Brain microvascular endothelial cell (primary cell): ENCODE measurements around the gene PIN4.

Experiments
- DNase-seq: peaks from one replicate; pipeline ENCODE4 v3.0.0-alpha.2; 2020
- H3K27ac ChIP-seq: fragments of 250-450 bp; sonication (Bioruptor Pico); 2 replicates; pipeline ENCODE4 v1.5.1; 2020; ENCODE audit warnings: mild to moderate bottlenecking, moderate library complexity
- H3K27me3 ChIP-seq: fragments of 250-450 bp; sonication (Bioruptor Pico); replicated peaks from 2 replicates; pipeline ENCODE4 v1.5.1; 2020; ENCODE audit warnings: mild to moderate bottlenecking
- H3K36me3 ChIP-seq: fragments of 250-450 bp; sonication (Bioruptor Pico); replicated peaks from 2 replicates; pipeline ENCODE4 v1.5.1; 2020; ENCODE audit warnings: mild to moderate bottlenecking
- H3K4me3 ChIP-seq: 2 replicates; pipeline ENCODE4 v1.5.1; 2011; ENCODE audit warnings: low read depth, mild to moderate bottlenecking, control low read depth, low read length, moderate library complexity
- CTCF ChIP-seq: IDR thresholded peaks from 2 replicates; pipeline ENCODE4 v1.5.1; 2011; ENCODE audit warnings: low read depth, mild to moderate bottlenecking, moderate library complexity, low read length, control low read depth, inconsistent platforms; ENCODE audit errors: missing control alignments
- in situ Hi-C: cut with HindIII; loops from 2 replicates; pipeline ENCODE4 v1.10.0; 2017; ENCODE audit warnings: low sequenced_read_pairs, low pct_ligation_motif_present

PIN4 gene

DNA sequence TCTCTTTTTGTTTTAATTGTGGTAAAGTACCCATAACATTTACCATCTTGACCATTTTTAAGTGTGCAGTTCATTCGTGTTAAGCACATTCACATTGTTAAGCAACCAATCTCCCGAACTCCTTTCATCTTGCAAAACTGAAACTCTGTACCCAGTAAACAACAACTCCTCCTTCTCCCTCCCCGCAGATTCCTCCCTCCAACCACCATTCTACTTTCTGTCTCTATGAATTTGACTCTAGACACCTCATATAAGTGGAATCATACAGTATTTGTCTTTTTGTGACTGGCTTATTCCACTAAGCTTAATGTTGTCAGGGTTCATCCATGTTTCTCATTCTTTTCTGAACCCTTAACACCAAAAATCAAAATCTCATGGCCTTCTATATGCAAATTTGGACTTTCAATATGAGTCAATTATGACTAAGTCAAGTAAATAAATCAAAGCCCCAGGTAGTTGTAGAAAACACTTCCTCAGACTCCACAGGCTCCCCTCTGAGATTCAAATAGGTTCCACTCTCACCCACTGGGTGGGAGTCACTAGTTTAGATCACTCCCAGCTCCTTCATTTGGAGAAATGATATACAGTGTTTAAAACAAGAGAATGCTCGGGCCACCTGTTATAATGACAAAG is 40.1 kb upstream of the PIN4 start:
- peaks cover 5% of the 10 kb centered on the region for H3K27me3 ChIP-seq
- H3K27ac ChIP-seq, result no peak overlapping the region
- no peak for TF ChIP-seq CTCF
- in situ Hi-C loops, result no loop called here
- H3K36me3 ChIP-seq, result no peaks in the 10 kb centered on the region
- DNase-seq, result no peak
- H3K4me3 ChIP-seq, result no peak overlapping the region

- H3K4me3 ChIP-seq, result no peak overlapping the region
- no peak for DNase-seq
- in situ Hi-C loops, result no loop called here
- no peak for TF ChIP-seq CTCF
- H3K27ac ChIP-seq, result no peak overlapping the region
- H3K27me3 ChIP-seq, result peaks cover 6% of the 10 kb centered on the region
- H3K36me3 ChIP-seq, result no peaks in the 10 kb centered on the region
Observed at GRCh38 chrX:72142094-72142793, 39.3 kb upstream of the PIN4 start.

DNA sequence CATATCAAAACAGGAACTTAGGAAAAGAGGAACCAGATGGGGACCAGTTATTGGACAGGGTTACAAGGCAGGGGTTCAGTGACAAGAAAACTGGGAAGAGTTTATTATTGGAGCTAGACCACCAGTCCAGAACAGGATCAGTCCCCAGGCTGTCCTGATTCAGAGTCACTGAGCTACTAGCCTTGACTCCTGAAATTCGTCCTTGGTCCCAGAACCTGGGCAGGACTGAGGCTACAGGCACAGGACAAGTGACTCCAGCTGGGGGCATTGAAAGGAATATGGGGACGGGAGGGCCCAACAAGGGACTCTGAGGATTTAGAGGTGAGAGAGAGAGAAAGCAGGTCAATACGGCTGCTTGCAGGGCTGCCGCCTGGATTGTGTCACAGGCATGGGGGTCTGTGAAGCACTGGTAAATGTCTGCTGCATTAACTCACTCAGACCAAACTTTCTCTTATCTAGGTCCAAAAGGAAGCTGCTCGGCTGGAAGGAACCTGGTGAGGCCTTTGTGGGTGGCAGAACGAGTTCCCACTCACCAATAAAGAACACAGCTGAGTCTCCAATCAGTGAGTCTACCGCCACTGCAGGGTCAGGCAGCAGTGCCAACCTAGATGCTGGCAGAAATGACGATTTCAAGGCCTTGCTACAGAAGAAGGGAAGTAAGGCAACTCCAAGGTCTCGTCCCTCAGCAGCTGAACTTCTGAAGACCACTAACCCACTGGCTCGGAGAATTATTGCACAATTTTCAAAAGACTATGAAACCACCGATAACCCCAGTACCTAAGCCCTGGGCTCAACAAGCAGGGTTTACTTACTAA is 38.6 kb upstream of the PIN4 start:
- no peaks in the 10 kb centered on the region for H3K36me3 ChIP-seq
- H3K4me3 ChIP-seq, result no peak overlapping the region
- H3K27ac ChIP-seq, result no peak overlapping the region
- no peak for DNase-seq
- TF ChIP-seq CTCF, result no peak
- in situ Hi-C loops, result no loop called here
- peaks cover 6% of the 10 kb centered on the region for H3K27me3 ChIP-seq

- no peak overlapping the region for H3K4me3 ChIP-seq
- no peaks in the 10 kb centered on the region for H3K36me3 ChIP-seq
- in situ Hi-C loops, result no loop called here
- no peak for DNase-seq
- H3K27me3 ChIP-seq, result peaks cover 6% of the 10 kb centered on the region
- TF ChIP-seq CTCF, result no peak
- no peak overlapping the region for H3K27ac ChIP-seq
Observed at GRCh38 chrX:72143609-72143907, 38.0 kb upstream of the PIN4 start.

GRCh38 chrX:72145181-72145580 is 36.4 kb upstream of the PIN4 start:
- no peak for TF ChIP-seq CTCF

More at GRCh38 chrX:72145181-72145580, 36.4 kb upstream of the PIN4 start:
- H3K4me3 ChIP-seq, result no peak overlapping the region
- no peaks in the 10 kb centered on the region for H3K36me3 ChIP-seq
- in situ Hi-C loops, result no loop called here
- peaks cover 8% of the 10 kb centered on the region for H3K27me3 ChIP-seq
- DNase-seq, result no peak
- H3K27ac ChIP-seq, result no peak overlapping the region
